ENCODE data around the gene SPATA3.

The SPATA3 gene

DNA sequence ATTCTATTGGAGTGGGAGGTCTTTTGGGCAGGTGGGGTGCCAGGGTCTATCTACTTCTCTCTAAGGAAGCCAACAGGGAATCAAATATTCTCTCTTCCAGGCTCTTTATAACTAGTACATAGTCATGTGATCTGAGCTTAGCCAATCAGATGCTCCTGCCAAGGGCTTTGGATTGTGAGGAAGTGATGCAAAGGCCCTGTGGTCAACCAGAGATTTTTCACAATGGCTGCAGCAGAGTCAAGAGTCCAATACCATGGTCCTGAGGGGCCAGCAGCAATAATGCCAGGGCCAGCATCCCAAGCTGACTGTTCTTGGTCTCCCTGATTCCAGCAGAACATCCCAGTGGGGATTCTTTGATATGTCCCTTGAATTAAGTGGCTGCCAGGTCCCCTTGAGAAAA lies 33.0 kb downstream of the SPATA3 start:
- no peak overlapping the region for H3K4me3 ChIP-seq
- no peak overlapping the region for H3K27ac ChIP-seq
- H3K9ac ChIP-seq: no peak overlapping the region
- H3K9me3 ChIP-seq (replicated peaks in 1 of 11): peaks cover 0 to 4% (median 0%) of the 10 kb centered on the region in 11 experiments; a peak in 1 of 22 replicates
- no peak for TF ChIP-seq Cebpa-rat (IDR thresholded peaks at IDR 0.05)
- peaks cover 0 to 4% (median 0%) of the 10 kb centered on the region in 11 experiments; a peak in 1 of 22 replicates for H3K27me3 ChIP-seq
- no peaks in the 10 kb centered on the region for H3K36me3 ChIP-seq
- H4K20me1 ChIP-seq: no peaks in the 10 kb centered on the region
- no peak overlapping the region for H3K4me2 ChIP-seq
- no peaks in the 10 kb centered on the region for H3K4me1 ChIP-seq

GRCh38 chr2:231029563-231029962 lies 33.6 kb downstream of the SPATA3 start:
- Histone ChIP-seq H3K36me3 (no peaks in the 10 kb centered on the region), H3K27me3 (peaks cover 0 to 10% (median 0%) of the 10 kb centered on the region in 11 experiments; a peak in 2 of 22 replicates), H4K20me1 (no peaks in the 10 kb centered on the region), H3K9me3 (replicated peaks in 1 of 11) (peaks cover 0 to 4% (median 0%) of the 10 kb centered on the region in 11 experiments; a peak in 1 of 22 replicates), H3K4me2 (no peak overlapping the region), H3K27ac (no peak overlapping the region), H3K4me3 (no peak overlapping the region), H3K4me1 (0 out of 20 replicates have a peak, but pooled peaks cover 0 to 4% (median 0%) of the 10 kb centered on the region in 10 experiments), H3K9ac (no peak overlapping the region)
- no peak for TF ChIP-seq Cebpa-rat (IDR thresholded peaks at IDR 0.05)

DNA sequence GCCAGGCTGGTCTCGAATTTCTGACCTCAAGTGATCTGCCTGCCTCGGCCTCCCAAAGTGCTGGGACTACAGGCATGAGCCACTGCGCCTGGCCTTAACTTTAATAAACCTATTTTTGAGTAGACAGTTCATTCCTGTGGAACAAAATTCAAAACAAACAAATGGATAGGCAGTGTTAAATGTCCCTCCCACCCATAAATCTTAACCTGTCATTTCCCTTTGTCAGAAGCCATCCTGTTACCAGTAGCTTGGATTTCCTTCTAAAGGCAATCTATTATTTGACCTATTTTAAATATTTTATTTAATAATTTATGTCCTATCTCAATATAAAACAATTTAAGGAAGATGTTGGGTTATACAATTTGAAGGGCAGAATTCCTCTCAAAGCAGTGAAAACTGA lies 34.8 kb downstream of the SPATA3 start:
- H3K36me3 ChIP-seq: no peaks in the 10 kb centered on the region
- H3K9ac ChIP-seq: no peak overlapping the region
- H3K27ac ChIP-seq: no peak overlapping the region
- peaks cover 0 to 4% (median 0%) of the 10 kb centered on the region in 11 experiments; a peak in 1 of 22 replicates for H3K9me3 ChIP-seq (replicated peaks in 1 of 11)
- H3K27me3 ChIP-seq: peaks cover 4 to 22% (median 10%) of the 10 kb centered on the region in 11 experiments
- no peak overlapping the region for H3K4me3 ChIP-seq
- no peaks in the 10 kb centered on the region for H4K20me1 ChIP-seq
- H3K4me1 ChIP-seq: 0 out of 20 replicates have a peak, but pooled peaks cover 0 to 7% (median 0%) of the 10 kb centered on the region in 10 experiments
- TF ChIP-seq Cebpa-rat (IDR thresholded peaks at IDR 0.05): no peak
- H3K4me2 ChIP-seq: no peak overlapping the region

DNA sequence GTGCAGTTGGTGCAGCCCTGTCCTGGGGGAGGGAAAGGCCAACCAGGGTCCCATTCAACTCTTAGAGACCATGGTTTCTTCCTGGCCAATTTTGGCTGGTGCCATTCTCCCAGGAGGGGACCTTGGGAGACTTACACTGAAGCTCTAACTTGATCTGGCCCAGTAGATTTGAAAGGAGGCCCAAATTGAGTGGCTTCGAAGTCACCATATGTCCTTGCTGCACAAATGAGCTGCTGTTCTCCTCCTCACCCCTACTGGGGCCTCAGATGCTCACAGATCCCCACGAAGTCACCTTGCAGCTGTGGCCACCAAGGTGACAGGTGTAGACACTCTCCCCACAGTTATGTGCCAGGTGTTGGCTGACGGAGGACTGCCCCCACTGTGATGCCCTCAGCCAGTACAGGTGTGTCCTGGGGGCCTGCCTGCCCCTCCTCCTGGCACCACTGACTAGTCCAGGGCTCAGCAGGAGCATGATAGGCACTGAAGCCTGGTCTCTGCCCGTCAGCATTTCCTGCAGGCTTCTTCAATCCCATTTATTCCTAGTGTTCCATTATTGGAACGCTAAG lies 36.7 kb downstream of the SPATA3 start:
- Histone ChIP-seq H3K27me3 (peaks cover 23 to 41% (median 30%) of the 10 kb centered on the region in 11 experiments), H3K9me3 (replicated peaks in 1 of 11) (peaks cover 0 to 4% (median 0%) of the 10 kb centered on the region in 11 experiments; a peak in 1 of 22 replicates), H3K4me3 (no peak overlapping the region), H3K4me2 (no peak overlapping the region), H4K20me1 (peaks cover 0 to 5% (median 0%) of the 10 kb centered on the region in 11 experiments; a peak in 1 of 22 replicates), H3K9ac (no peak overlapping the region), H3K4me1 (peaks cover 0 to 7% (median 0%) of the 10 kb centered on the region in 10 experiments; a peak in 5 of 20 replicates), H3K27ac (no peak overlapping the region), H3K36me3 (no peaks in the 10 kb centered on the region)
- no peak for TF ChIP-seq Cebpa-rat (IDR thresholded peaks at IDR 0.05)

GRCh38 chr2:231033147-231034132 lies 37.5 kb downstream of the SPATA3 start:
- peaks cover 0 to 7% (median 0%) of the 10 kb centered on the region in 10 experiments; a peak in 5 of 20 replicates for H3K4me1 ChIP-seq
- H3K9me3 ChIP-seq (replicated peaks in 1 of 11): peaks cover 0 to 4% (median 0%) of the 10 kb centered on the region in 11 experiments; a peak in 1 of 22 replicates
- H3K4me3 ChIP-seq: no peak overlapping the region
- no peak for TF ChIP-seq Cebpa-rat (IDR thresholded peaks at IDR 0.05)
- H3K27ac ChIP-seq: no peak overlapping the region
- H3K4me2 ChIP-seq: no peak overlapping the region
- peaks cover 0 to 10% (median 0%) of the 10 kb centered on the region in 11 experiments; a peak in 2 of 22 replicates for H4K20me1 ChIP-seq
- H3K27me3 ChIP-seq: peaks cover 31 to 49% (median 38%) of the 10 kb centered on the region in 11 experiments
- H3K36me3 ChIP-seq: no peaks in the 10 kb centered on the region
- H3K9ac ChIP-seq: no peak overlapping the region

- no peak overlapping the region for H3K4me3 ChIP-seq
- no peak overlapping the region for H3K27ac ChIP-seq
- H3K4me2 ChIP-seq: no peak overlapping the region
- peaks cover 41 to 59% (median 47%) of the 10 kb centered on the region in 11 experiments for H3K27me3 ChIP-seq
- H3K9ac ChIP-seq: no peak overlapping the region
- H4K20me1 ChIP-seq: peaks cover 0 to 10% (median 0%) of the 10 kb centered on the region in 11 experiments; a peak in 3 of 22 replicates
- H3K36me3 ChIP-seq: no peaks in the 10 kb centered on the region
- TF ChIP-seq Cebpa-rat (IDR thresholded peaks at IDR 0.05): no peak
- H3K9me3 ChIP-seq (replicated peaks in 1 of 11): no peaks in the 10 kb centered on the region
- peaks cover 0 to 7% (median 0%) of the 10 kb centered on the region in 10 experiments; a peak in 5 of 20 replicates for H3K4me1 ChIP-seq
These were observed 38.5 kb downstream of the SPATA3 start for GRCh38 chr2:231034291-231034882.

DNA sequence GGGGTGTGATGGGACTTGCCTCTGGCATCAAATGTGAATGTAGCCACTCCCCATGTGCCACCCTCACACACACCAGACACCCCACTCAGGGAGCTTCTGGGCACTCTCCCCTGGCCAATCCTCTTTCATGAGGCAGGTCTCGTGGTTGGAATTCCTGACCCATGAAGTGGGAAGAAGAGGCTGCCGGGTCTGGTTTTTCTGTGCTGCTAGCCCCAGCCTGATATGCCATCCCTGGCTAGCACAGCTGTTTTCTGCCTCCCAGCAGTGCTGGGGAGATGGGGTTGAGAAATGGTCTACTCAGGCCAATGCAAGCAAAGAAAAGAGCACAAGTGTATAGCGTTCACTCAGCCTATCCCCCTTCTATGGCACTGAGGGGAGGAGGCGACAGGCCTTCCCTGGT lies 40.2 kb downstream of the SPATA3 start:
- TF ChIP-seq Cebpa-rat (IDR thresholded peaks at IDR 0.05): no peak
- H3K4me1 ChIP-seq: peaks cover 0 to 10% (median 2%) of the 10 kb centered on the region in 10 experiments; a peak in 7 of 20 replicates
- no peak overlapping the region for H3K4me2 ChIP-seq
- no peak overlapping the region for H3K27ac ChIP-seq
- peaks cover 58 to 76% (median 62%) of the 10 kb centered on the region in 11 experiments for H3K27me3 ChIP-seq
- H3K4me3 ChIP-seq: no peak overlapping the region
- H3K9ac ChIP-seq: no peak overlapping the region
- no peaks in the 10 kb centered on the region for H3K9me3 ChIP-seq (replicated peaks in 1 of 11)
- H4K20me1 ChIP-seq: peaks cover 0 to 10% (median 0%) of the 10 kb centered on the region in 11 experiments; a peak in 3 of 22 replicates
- H3K36me3 ChIP-seq: no peaks in the 10 kb centered on the region

GRCh38 chr2:231036578-231037106 lies 40.7 kb downstream of the SPATA3 start:
- no peak overlapping the region for H3K9ac ChIP-seq
- H3K27ac ChIP-seq: no peak overlapping the region
- no peak for TF ChIP-seq Cebpa-rat (IDR thresholded peaks at IDR 0.05)
- H3K9me3 ChIP-seq (replicated peaks in 1 of 11): no peaks in the 10 kb centered on the region
- H3K27me3 ChIP-seq: peaks cover 59 to 81% (median 67%) of the 10 kb centered on the region in 11 experiments
- H3K36me3 ChIP-seq: no peaks in the 10 kb centered on the region
- H4K20me1 ChIP-seq: peaks cover 0 to 10% (median 0%) of the 10 kb centered on the region in 11 experiments; a peak in 3 of 22 replicates
- peaks cover 0 to 10% (median 2%) of the 10 kb centered on the region in 10 experiments; a peak in 7 of 20 replicates for H3K4me1 ChIP-seq
- no peak overlapping the region for H3K4me2 ChIP-seq
- H3K4me3 ChIP-seq: no peak overlapping the region

Measured in BLaER1 treated with 17β-estradiol and CSF1 and Interleukin-3, amounts not matched to agents 10 nM and 100 nM (cell line).